T-cell (primary cell): ENCODE data around the gene MYPN. TPM values are rescaled to one million over a fixed set of nuclear protein-coding genes. Genes with fewer than 3 reads are reported as not detected.
"Not testable (repeated sequence)": the region's sequence is repeated elsewhere in the genome, so short reads cannot be mapped to it uniquely, and the experiment has no call there.

Source experiments
- ATAC-seq, 4 experiments: fragments of 200-7000 bp in 3 of 4; fragments of 150-1000 bp in 1 of 4; cut with Tn5 transposase; replicated peaks in 1 of 4; 1 replicate in 3 of 4; 2 replicates in 1 of 4; pipeline ENCODE4 v1.10.0; 2021; ENCODE audit warnings: moderate library complexity in 3 of 4, mild to moderate bottlenecking in 2 of 4, moderate number of reproducible peaks in 1 of 4
- CTCF ChIA-PET, 2 donors: fragments of 300-600 bp; sonication (Branson Sonifier 250); formaldehyde crosslinking; loops; one replicate each; lab custom pipeline; 2022; ENCODE audit warnings: antibody characterized with exemption in 2 of 2; lab: Charles Lee
- POLR2A ChIA-PET, 2 donors: fragments of 300-600 bp; sonication (Branson Sonifier 250); formaldehyde crosslinking; loops; one replicate each; lab custom pipeline; 2022; ENCODE audit warnings: antibody characterized with exemption in 2 of 2; lab: Charles Lee
- DNase-seq, 35 experiments: peaks; one replicate each; pipeline versions ENCODE4 v3.0.0 to v3.0.0-alpha.2; 2013 to 2023
- H3K27ac ChIP-seq: one replicate; pipeline ENCODE4 v1.5.1; 2013; ENCODE audit warnings: low read length
- H3K27me3 ChIP-seq, 2 experiments: replicated peaks in 1 of 2; 1 replicate in 1 of 2; 2 replicates in 1 of 2; pipeline versions ENCODE4 v1.6.1 to v1.7.0; 2013; ENCODE audit warnings: low read length in 1 of 2, mixed read lengths in 1 of 2; ENCODE audit not compliant: control insufficient read depth in 2 of 2, insufficient read depth in 2 of 2; ENCODE audit errors: extremely low read depth in 1 of 2
- H3K36me3 ChIP-seq, 2 donors: 1 replicate in 1 of 2; 2 replicates in 1 of 2; pipeline versions ENCODE4 v1.6.1 to v1.7.0; 2013; ENCODE audit warnings: low read length in 1 of 2; ENCODE audit not compliant: control insufficient read depth in 2 of 2, insufficient read depth in 1 of 2; ENCODE audit errors: extremely low read depth in 1 of 2
- H3K4me1 ChIP-seq, 2 experiments: 1 replicate in 1 of 2; 2 replicates in 1 of 2; pipeline versions ENCODE4 v1.6.1 to v1.7.0; 2013; ENCODE audit warnings: low read length in 2 of 2, mixed read lengths in 1 of 2; ENCODE audit not compliant: insufficient read depth in 2 of 2, control insufficient read depth in 1 of 2; ENCODE audit errors: extremely low read depth in 1 of 2
- H3K4me3 ChIP-seq, 2 donors: 1 replicate in 1 of 2; 2 replicates in 1 of 2; pipeline versions ENCODE4 v1.5.1 to v1.7.0; 2013; ENCODE audit warnings: mild to moderate bottlenecking in 2 of 2, low read length in 1 of 2, moderate library complexity in 1 of 2; ENCODE audit not compliant: control insufficient read depth in 1 of 2; ENCODE audit errors: extremely low read depth in 1 of 2
- H3K9me3 ChIP-seq: 2 replicates; pipeline ENCODE4 v1.7.0; 2013
- H3K27ac Mint-ChIP-seq, 2 donors: one replicate each; pipeline ENCODE4 v1.8.0; 2020 to 2021; ENCODE audit warnings: mild to moderate bottlenecking in 2 of 2, mixed read lengths in 2 of 2
- H3K27me3 Mint-ChIP-seq, 2 donors: one replicate each; pipeline ENCODE4 v1.8.0; 2021 to 2022; ENCODE audit warnings: mixed read lengths in 2 of 2
- H3K36me3 Mint-ChIP-seq: one replicate; pipeline ENCODE4 v1.8.0; 2021; ENCODE audit warnings: mixed read lengths
- H3K4me1 Mint-ChIP-seq, 3 donors: one replicate each; pipeline ENCODE4 v1.8.0; 2020 to 2022; ENCODE audit warnings: mixed read lengths in 3 of 3, mild to moderate bottlenecking in 1 of 3
- H3K4me3 Mint-ChIP-seq, 3 donors: one replicate each; pipeline ENCODE4 v1.8.0; 2020 to 2022; ENCODE audit warnings: mild to moderate bottlenecking in 3 of 3, mixed read lengths in 3 of 3, moderate library complexity in 3 of 3
- H3K9me3 Mint-ChIP-seq, 3 donors: one replicate each; pipeline ENCODE4 v1.8.0; 2020 to 2022; ENCODE audit warnings: mixed read lengths in 3 of 3
- WGBS: methylation state at CpG from one replicate; pipeline ENCODE4 v1.1.5; 2013; ENCODE audit warnings: missing lambda C conversion rate; ENCODE audit not compliant: insufficient coverage; 5-methylcytosine and 5-hydroxymethylcytosine counted together
- total RNA-seq, 35 experiments: library from RNA in 6 of 35; stranded (reverse) in 6 of 35; fragments of 120-200 nt in 1 of 35; gene quantifications; one replicate each; pipeline versions ENCODE4 v1.2.1 to v1.2.4 and lab custom pipeline; 2013 to 2026

Gene MYPN
- total RNA-seq, 5 donors from 2014 or later (not counting 1 experiment from before 2014, with no cell fraction given): not detected

DNA sequence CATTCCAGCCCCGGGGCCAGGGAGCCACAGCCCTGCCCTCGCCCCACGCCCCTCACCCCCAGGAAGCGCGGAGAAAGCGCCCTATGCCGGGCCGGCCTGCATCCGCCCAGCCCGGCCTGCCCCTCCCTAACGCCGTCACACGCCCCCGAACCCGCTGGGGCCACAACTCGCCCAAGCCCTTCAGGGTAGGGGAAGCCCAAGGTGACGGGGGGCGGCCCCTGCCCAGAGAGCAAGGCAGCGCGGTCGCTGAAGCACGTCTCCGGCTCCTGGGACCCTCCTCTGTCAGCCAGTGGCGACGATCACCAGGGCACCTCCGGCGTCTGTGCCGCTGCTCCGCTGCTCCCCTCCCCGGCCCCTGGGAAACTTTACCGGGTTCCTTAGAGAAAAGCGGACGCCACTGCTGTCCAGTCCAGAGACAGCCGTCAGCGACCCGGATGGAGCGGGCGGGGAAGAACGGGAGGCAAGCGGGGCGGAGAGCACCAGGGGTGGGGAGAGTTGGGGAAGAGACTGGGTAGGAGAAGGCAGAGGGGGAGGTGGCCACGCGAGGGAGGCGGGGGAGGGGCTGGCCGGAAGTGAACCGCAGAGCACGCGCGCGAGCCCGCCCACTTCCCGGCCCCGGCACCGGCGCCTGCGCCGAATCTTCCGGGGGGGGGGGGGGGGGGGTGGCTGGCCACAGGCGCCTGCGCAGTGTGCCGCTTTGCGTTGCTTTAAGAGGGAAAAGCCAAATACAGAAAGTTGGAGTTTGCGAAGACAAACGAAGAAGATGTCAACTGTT, 34.3 kb upstream of the MYPN start, which contains the start of gene HERC4:
TSS of gene HERC4 (minus strand) at position 509 of the 775 bp plus-strand sequence. CDS start 2,175 bp downstream, outside the sequence.
- H3K27me3 ChIP-seq: peaks cover 0 to 8% of the 10 kb centered on the region in 2 experiments
- CTCF ChIA-PET: interaction anchor here in 1 of 2 donors (0.7 kb wide), 2 partner anchors 28 to 134 kb away, joined by 3 to 6 read pairs; no protein-coding TSS in a partner anchor
- H3K36me3 ChIP-seq: peaks cover 0 to 14% of the 10 kb centered on the region in 2 donors
- peak; percentile 80 to 95 (median 88) for DNase-seq
- ATAC-seq: peak; percentile 91 to 93 (median 92)
- Mint-ChIP-seq H3K9me3 (no peaks in the 10 kb centered on the region), H3K4me1 (peaks cover 37 to 41% (median 38%) of the 10 kb centered on the region in 3 donors), H3K4me3 (peak within 1 kb of the TSS; percentile 96 to 97 (median 96)), H3K36me3 (peaks cover 5% of the 10 kb centered on the region), H3K27ac (peak within 1 kb of the TSS; percentile 91 to 93), H3K27me3 (no peaks in the 10 kb centered on the region)
- POLR2A ChIA-PET: interaction anchor here in 1 of 2 donors (0.7 to 0.8 kb wide), 2 partner anchors 22 to 24 kb away, joined by 3 to 18 read pairs; no protein-coding TSS in a partner anchor
- H3K4me1 ChIP-seq: peaks cover 11 to 27% of the 10 kb centered on the region in 2 experiments
- no peaks in the 10 kb centered on the region for H3K9me3 ChIP-seq
- peak within 1 kb of the TSS; percentile 96 for H3K27ac ChIP-seq
- WGBS: under 1% methylated on average over 41 of the region's 64 CpGs
- peak within 1 kb of the TSS; percentile 94 to 100 for H3K4me3 ChIP-seq

DNA sequence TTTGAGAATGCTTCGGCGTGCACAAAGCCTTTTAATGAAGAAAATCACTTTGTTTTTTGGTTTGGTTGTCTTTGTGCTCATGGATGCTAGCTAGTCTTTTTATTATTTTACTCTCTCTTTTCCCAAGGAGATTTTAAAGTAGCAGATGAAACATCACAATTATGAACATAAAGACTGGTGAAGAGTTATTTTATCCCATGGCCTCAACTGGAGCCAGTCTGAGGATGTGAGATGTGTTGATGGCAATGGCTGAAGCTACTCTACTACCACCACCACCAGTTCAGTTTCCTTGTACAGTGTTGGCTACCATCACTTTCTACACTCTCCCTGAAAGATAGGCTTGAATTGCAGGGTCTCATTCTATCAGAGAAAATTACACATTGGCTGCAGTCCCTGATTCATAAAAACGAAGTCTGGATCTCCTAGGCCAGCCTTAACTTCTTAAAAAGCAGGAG, 33.7 kb upstream of the MYPN start:
- ATAC-seq (no peak), DNase-seq (no peak)
- no CpG with 5 or more reads among the region's 3 CpGs for WGBS
- H3K4me3 Mint-ChIP-seq: peak overlapping the region; percentile 96 to 97 (median 96)
- H3K27ac Mint-ChIP-seq: peak overlapping the region; percentile 86 to 91
- ChIA-PET CTCF (interaction anchor here in 1 of 2 donors (0.7 kb wide), 2 partner anchors 27 to 134 kb away, joined by 3 to 6 read pairs; no protein-coding TSS in a partner anchor), POLR2A (interaction anchor here in 1 of 2 donors (0.7 to 0.8 kb wide), 2 partner anchors 22 to 25 kb away, joined by 3 to 18 read pairs; no protein-coding TSS in a partner anchor)
- Histone ChIP-seq H3K27ac (peak overlapping the region; percentile 79), H3K4me3 (peak overlapping the region; percentile 57 to 100), H3K9me3 (no peaks in the 10 kb centered on the region), H3K36me3 (peaks cover 0 to 10% of the 10 kb centered on the region in 2 donors), H3K27me3 (peaks cover 0 to 8% of the 10 kb centered on the region in 2 experiments), H3K4me1 (peaks cover 8 to 27% of the 10 kb centered on the region in 2 experiments)
- peaks cover 35 to 41% (median 38%) of the 10 kb centered on the region in 3 donors for H3K4me1 Mint-ChIP-seq
- no peaks in the 10 kb centered on the region for H3K9me3 Mint-ChIP-seq
- peaks cover 5% of the 10 kb centered on the region for H3K36me3 Mint-ChIP-seq
- no peaks in the 10 kb centered on the region for H3K27me3 Mint-ChIP-seq

DNA sequence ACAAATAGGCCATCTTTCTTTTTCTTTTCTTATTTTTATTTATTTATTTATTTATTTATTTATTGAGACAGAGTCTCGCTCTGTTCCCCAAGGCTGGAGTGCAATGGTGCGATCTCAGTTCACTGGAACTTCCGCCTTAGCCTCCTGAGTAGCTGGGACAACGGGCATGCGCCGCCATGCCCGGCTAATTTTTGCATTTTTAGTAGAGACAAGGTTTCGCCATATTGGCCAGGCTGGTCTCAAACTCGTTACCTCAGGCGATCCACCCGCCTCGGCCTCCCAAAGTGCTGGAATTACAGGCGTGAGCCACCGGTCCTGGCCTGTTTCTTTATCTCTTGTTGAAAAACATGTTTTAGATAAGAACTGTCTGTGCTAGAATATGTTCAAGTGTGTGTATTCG, 33.2 kb upstream of the MYPN start:
- H3K27me3 Mint-ChIP-seq, DNase-seq, H3K27ac ChIP-seq, H3K9me3 Mint-ChIP-seq, ATAC-seq, H3K4me3 ChIP-seq, H3K27ac Mint-ChIP-seq, H3K36me3 ChIP-seq, H3K9me3 ChIP-seq, CTCF ChIA-PET, H3K36me3 Mint-ChIP-seq, H3K27me3 ChIP-seq: not testable (repeated sequence)
- POLR2A ChIA-PET: interaction anchor here in 1 of 2 donors (0.6 kb wide), 1 partner anchor 650 kb away, joined by 6 read pairs; no protein-coding TSS in a partner anchor
- peak overlapping the region in 1 of 3 donors; percentile 13 for H3K4me3 Mint-ChIP-seq
- H3K4me1 Mint-ChIP-seq: peaks cover 30 to 36% (median 33%) of the 10 kb centered on the region in 3 donors
- WGBS: 100% methylated on average over 8 of the region's 15 CpGs
- H3K4me1 ChIP-seq: peaks cover 8 to 24% of the 10 kb centered on the region in 2 experiments

DNA sequence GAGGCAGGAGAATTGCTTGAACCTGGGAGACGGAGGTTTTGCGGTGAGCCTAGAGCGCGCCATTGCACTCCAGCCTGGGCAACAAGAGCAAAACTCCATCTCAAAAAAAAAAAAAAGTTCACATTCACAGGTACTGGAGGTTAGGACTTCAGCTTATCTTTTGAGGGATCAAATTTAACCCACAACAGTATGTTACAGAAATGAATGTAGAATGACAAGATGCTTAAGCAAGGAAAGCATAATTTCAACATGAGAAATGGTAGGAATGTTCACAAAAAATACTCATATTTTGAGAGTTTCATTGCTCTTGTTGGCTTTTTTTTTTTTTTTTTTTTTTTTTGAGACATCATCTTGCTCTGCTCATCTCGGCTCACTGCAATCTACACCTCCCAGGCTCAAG, 32.3 kb upstream of the MYPN start:
- Mint-ChIP-seq H3K9me3 (no peaks in the 10 kb centered on the region), H3K27me3 (peaks cover 0 to 4% of the 10 kb centered on the region in 2 donors), H3K36me3 (no peaks in the 10 kb centered on the region), H3K27ac (no peak overlapping the region), H3K4me3 (no peak overlapping the region), H3K4me1 (peaks cover 21 to 26% (median 23%) of the 10 kb centered on the region in 3 donors)
- no peak for ATAC-seq
- H3K27ac ChIP-seq: no peak overlapping the region
- peaks cover 8 to 24% of the 10 kb centered on the region in 2 experiments for H3K4me1 ChIP-seq
- peaks cover 0 to 8% of the 10 kb centered on the region in 2 experiments for H3K27me3 ChIP-seq
- POLR2A ChIA-PET: interaction anchor here in 1 of 2 donors (0.7 kb wide), 1 partner anchor 31 kb away, joined by 9 read pairs; no protein-coding TSS in a partner anchor
- H3K9me3 ChIP-seq: no peaks in the 10 kb centered on the region
- no peak for DNase-seq
- no peaks in the 10 kb centered on the region for H3K36me3 ChIP-seq
- no peak overlapping the region for H3K4me3 ChIP-seq
- CTCF ChIA-PET: interaction anchor here in 1 of 2 donors (0.6 to 0.7 kb wide), 2 partner anchors 178 to 1135 kb away, joined by 4 to 6 read pairs; no protein-coding TSS in a partner anchor
- WGBS: 80% methylated on average over 2 of the region's 5 CpGs

DNA sequence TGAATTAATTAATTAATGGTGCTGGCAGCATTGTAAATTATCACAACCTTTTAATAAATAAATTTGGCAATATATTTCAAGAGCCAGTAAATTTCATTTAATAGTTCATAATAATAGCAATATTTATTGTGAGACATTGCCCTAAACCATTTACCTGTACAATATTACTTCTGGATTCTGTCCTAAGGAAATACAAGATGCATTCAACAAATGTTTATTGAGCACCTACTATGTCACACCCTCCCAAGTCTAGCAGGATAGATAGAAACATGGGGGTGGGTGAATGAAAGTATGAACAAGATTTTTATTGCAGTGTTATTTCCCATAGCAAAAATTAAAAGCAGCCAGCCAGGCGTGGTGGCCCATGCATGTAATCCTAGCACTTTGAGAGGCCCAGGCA, 29.9 kb upstream of the MYPN start:
- DNase-seq: no peak
- ChIA-PET POLR2A (no interaction called here), CTCF (no interaction called here)
- Mint-ChIP-seq H3K4me1 (peaks cover 0 to 5% (median 5%) of the 10 kb centered on the region in 3 donors), H3K36me3 (no peaks in the 10 kb centered on the region), H3K27me3 (peaks cover 3 to 8% of the 10 kb centered on the region in 2 donors), H3K27ac (no peak overlapping the region), H3K4me3 (no peak overlapping the region), H3K9me3 (no peaks in the 10 kb centered on the region)
- peaks cover 5 to 6% of the 10 kb centered on the region in 2 experiments for H3K4me1 ChIP-seq
- 100% methylated on average over 1 of the region's 1 CpG for WGBS
- no peak overlapping the region for H3K27ac ChIP-seq
- H3K27me3 ChIP-seq: peaks cover 0 to 8% of the 10 kb centered on the region in 2 experiments
- no peak for ATAC-seq
- no peaks in the 10 kb centered on the region for H3K9me3 ChIP-seq
- no peaks in the 10 kb centered on the region for H3K36me3 ChIP-seq
- H3K4me3 ChIP-seq: no peak overlapping the region

DNA sequence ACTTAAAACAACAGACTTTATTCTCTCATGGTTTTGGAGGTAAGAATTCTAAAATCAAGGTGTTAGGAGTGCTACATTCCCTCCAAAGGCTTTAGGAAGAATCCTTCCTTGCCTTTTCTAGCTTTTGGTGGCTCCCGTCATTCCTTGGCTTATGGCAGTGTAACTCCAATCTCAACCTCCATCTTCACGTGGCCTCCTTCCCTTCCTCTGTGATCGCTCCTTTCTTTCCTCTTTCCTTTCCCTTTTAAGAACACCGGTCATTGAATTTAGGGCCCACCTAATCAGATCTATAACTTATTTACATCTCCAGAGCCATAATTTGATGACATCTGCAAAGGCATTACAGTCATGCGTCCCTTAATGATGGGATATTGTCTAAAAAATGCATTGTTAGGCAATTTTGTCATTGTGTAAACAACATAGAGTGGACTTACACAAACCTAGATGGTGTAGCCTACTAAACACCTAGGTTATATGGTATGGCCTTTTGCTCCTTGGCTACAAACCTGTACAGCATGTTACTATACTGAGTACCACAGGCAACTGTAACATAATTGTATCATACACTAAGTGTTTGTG, 28.3 kb upstream of the MYPN start:
- DNase-seq (no peak), ATAC-seq (no peak)
- Histone ChIP-seq H3K9me3 (no peaks in the 10 kb centered on the region), H3K27ac (no peak overlapping the region), H3K27me3 (peaks cover 0 to 8% of the 10 kb centered on the region in 2 experiments), H3K4me3 (no peak overlapping the region), H3K4me1 (no peaks in the 10 kb centered on the region), H3K36me3 (no peaks in the 10 kb centered on the region)
- H3K27me3 Mint-ChIP-seq: peaks cover 6 to 8% of the 10 kb centered on the region in 2 donors
- no peak overlapping the region for H3K27ac Mint-ChIP-seq
- ChIA-PET CTCF (no interaction called here), POLR2A (no interaction called here)
- H3K4me3 Mint-ChIP-seq: no peak overlapping the region
- no peaks in the 10 kb centered on the region for H3K36me3 Mint-ChIP-seq
- WGBS: 89% methylated on average over 3 of the region's 5 CpGs
- no peaks in the 10 kb centered on the region for H3K9me3 Mint-ChIP-seq
- H3K4me1 Mint-ChIP-seq: no peaks in the 10 kb centered on the region
